HepG2 (cell line): Measurements from ENCODE around the gene RBM18. TPM values are rescaled to one million over a fixed set of nuclear protein-coding genes. Genes with fewer than 3 reads are reported as not detected.

Source experiments
- ATAC-seq: fragments of 200-7000 bp; cut with Tn5 transposase; 3 replicates; pipeline ENCODE4 v1.9.1; 2020; ENCODE audit warnings: mild to moderate bottlenecking, moderate library complexity
- BruUV-seq: library from RNA; stranded (reverse); fragments of 400-500 nt; replicated peaks from 2 replicates; lab custom pipeline; 2021; lab: Mats Ljungman, UMichigan
- CTCF ChIA-PET: fragments of 300-600 bp; formaldehyde crosslinking; extraction: SDS; loops from one replicate; lab custom pipeline; 2021; ENCODE audit warnings: low total read pairs, inconsistent platforms, low intra/inter-chr PET ratio; lab: Yijun Ruan, JAX
- POLR2A ChIA-PET: fragments of 350-600 bp; sonication (Branson Sonifier 250); formaldehyde crosslinking; loops from one replicate; lab custom pipeline; 2020; ENCODE audit warnings: antibody characterized with exemption, inconsistent platforms; lab: Yijun Ruan, JAX
- DNase-seq: peaks from one replicate; pipeline ENCODE4 v3.0.0-alpha.2; 2015; ENCODE audit warnings: low spot score
- FAIRE-seq: peaks from 3 replicates; lab custom pipeline; 2011; peaks lifted over from hg19 to GRCh38; lab: Jason Lieb, UNC
- H2AFZ ChIP-seq: one replicate; pipeline ENCODE4 v1.6.1; 2011; ENCODE audit warnings: low read length, inconsistent platforms
- H3K27ac ChIP-seq: fragments of 300-600 bp; 3 replicates; pipeline ENCODE4 v1.8.0; 2011; ENCODE audit warnings: mixed run types, mild to moderate bottlenecking, mixed read lengths, low read length, inconsistent platforms; ENCODE audit not compliant: insufficient read depth; ENCODE audit errors: extremely low read length
- H3K27me3 ChIP-seq, 2 experiments: fragments of 200-600 bp in 1 of 2; 2 replicates in 1 of 2; 3 replicates in 1 of 2; pipeline versions ENCODE4 v1.6.0 to v1.8.0; 2011; ENCODE audit warnings: low read length in 2 of 2, mild to moderate bottlenecking in 2 of 2, moderate library complexity in 2 of 2, inconsistent platforms in 1 of 2; ENCODE audit not compliant: insufficient read depth in 2 of 2, control insufficient read depth in 1 of 2
- H3K36me3 ChIP-seq, 2 experiments: fragments of 200-600 bp in 1 of 2; replicated peaks in 1 of 2; 2 replicates in 1 of 2; 3 replicates in 1 of 2; pipeline versions ENCODE4 v1.5.1 to v1.8.0; 2011; ENCODE audit warnings: low read length in 2 of 2, inconsistent platforms in 1 of 2; ENCODE audit not compliant: insufficient read depth in 2 of 2, control insufficient read depth in 1 of 2
- H3K4me1 ChIP-seq: 2 replicates; pipeline ENCODE4 v1.5.1; 2012; ENCODE audit warnings: low read length, inconsistent platforms; ENCODE audit not compliant: insufficient read depth
- H3K4me2 ChIP-seq: 2 replicates; pipeline ENCODE4 v1.6.0; 2011; ENCODE audit warnings: low read depth, low read length, inconsistent platforms
- H3K4me3 ChIP-seq, 3 experiments: fragments of 200-600 bp in 1 of 3; sonication (generic), shearing (Covaris generic) in 1 of 3; replicated peaks in 1 of 3; 2 replicates each; pipeline ENCODE4 v1.5.1; 2011 to 2016; ENCODE audit warnings: low read length in 3 of 3, inconsistent platforms in 2 of 3, low read depth in 2 of 3, mild to moderate bottlenecking in 2 of 3, control low read depth in 1 of 3, mixed read lengths in 1 of 3; ENCODE audit not compliant: insufficient read depth in 1 of 3
- H3K79me2 ChIP-seq: one replicate; pipeline ENCODE4 v1.6.1; 2011; ENCODE audit warnings: low read length, inconsistent platforms; ENCODE audit not compliant: insufficient read depth
- H3K9ac ChIP-seq: 2 replicates; pipeline ENCODE4 v1.6.0; 2011; ENCODE audit warnings: mild to moderate bottlenecking, low read depth, low read length, inconsistent platforms; ENCODE audit not compliant: insufficient read depth
- H3K9me3 ChIP-seq: 2 replicates; pipeline ENCODE4 v1.5.1; 2012; ENCODE audit warnings: mild to moderate bottlenecking, low read length
- H4K20me1 ChIP-seq: 2 replicates; pipeline ENCODE4 v1.6.0; 2011; ENCODE audit warnings: inconsistent platforms, mild to moderate bottlenecking, low read length, moderate library complexity; ENCODE audit not compliant: insufficient read depth
- CREB1 ChIP-seq, 2 experiments: fragments of 450-650 bp in 1 of 2; IDR thresholded peaks; 2 replicates each; pipeline ENCODE4 v1.6.1; 2016 to 2017; ENCODE audit warnings: control low read depth in 1 of 2, mild to moderate bottlenecking in 1 of 2, missing compliant biosample characterization in 1 of 2, missing genetic modification characterization in 1 of 2
- HNRNPK ChIP-seq: fragments of 200-400 bp; formaldehyde crosslinking; IDR thresholded peaks from 2 replicates; pipeline ENCODE4 v1.6.1; 2018; ENCODE audit warnings: low read length, low read depth, moderate library complexity, mild to moderate bottlenecking; ENCODE audit not compliant: poor library complexity, severe bottlenecking
- PHF5A ChIP-seq: IDR thresholded peaks from one replicate; pipeline ENCODE4 v1.6.1; 2018; ENCODE audit warnings: low read depth, missing genetic modification reagents; ENCODE audit not compliant: unreplicated experiment
- PRMT3 ChIP-seq: sonication (generic); formaldehyde crosslinking; IDR thresholded peaks from 2 replicates; pipeline ENCODE4 v1.8.1; 2022; ENCODE audit warnings: low read depth, mild to moderate bottlenecking, moderate library complexity, missing genetic modification reagents, borderline replicate concordance
- TBX2 ChIP-seq: sonication (generic); formaldehyde crosslinking; IDR thresholded peaks from 2 replicates; pipeline ENCODE4 v1.5.0; 2020; ENCODE audit warnings: missing genetic modification reagents, mild to moderate bottlenecking, borderline replicate concordance
- ZEB1 ChIP-seq: IDR thresholded peaks from 2 replicates; pipeline ENCODE4 v1.6.1; 2012; ENCODE audit warnings: mild to moderate bottlenecking, low read depth, inconsistent platforms; ENCODE audit not compliant: insufficient replicate concordance
- ZNF138 ChIP-seq: sonication (generic); formaldehyde crosslinking; IDR thresholded peaks from 2 replicates; pipeline ENCODE4 v1.5.0; 2020; ENCODE audit warnings: mild to moderate bottlenecking, low read depth, missing genetic modification reagents
- ZNF83 ChIP-seq: sonication (generic); formaldehyde crosslinking; IDR thresholded peaks from 2 replicates; pipeline ENCODE4 v1.4.0; 2020; ENCODE audit warnings: missing genetic modification reagents, mild to moderate bottlenecking, borderline replicate concordance
- ZSCAN9 ChIP-seq: IDR thresholded peaks from 2 replicates; pipeline ENCODE4 v1.6.1; 2016; ENCODE audit warnings: borderline replicate concordance
- WGBS: methylation state at CpG from one replicate; pipeline ENCODE4 v1.1.6; 2017; ENCODE audit warnings: low lambda C conversion rate; 5-methylcytosine and 5-hydroxymethylcytosine counted together
- in situ Hi-C: cut with HindIII; loops from 2 replicates; pipeline ENCODE4 v1.10.0; 2017; ENCODE audit warnings: low pct_unique_long_range_greater_than_20kb; ENCODE audit not compliant: extremely low pct_ligation_motif_present
- intact Hi-C: fragments of 100-400 bp; cut with micrococcal nuclease; formaldehyde crosslinking; loops from one replicate; pipeline ENCODE4 v1.10.0; 2022; ENCODE audit not compliant: unreplicated experiment
- polyA plus RNA-seq, 8 experiments: library from polyadenylated mRNA; depleted of rRNA in 3 of 8; stranded (reverse) in 7 of 8; unstranded in 1 of 8; fragments of >200 nt; fragmentation: Illumina TruSeq in 4 of 8; extraction: Trizol in 4 of 8; gene quantifications; 2 replicates each; pipeline versions ENCODE4 v1.2.1 to v1.2.3, GENCODE V29; 2011 to 2016; ENCODE audit warnings: low read depth in 4 of 8, missing spikeins in 1 of 8, mixed read lengths in 1 of 8; ENCODE audit not compliant: insufficient read depth in 1 of 8
- total RNA-seq, 5 experiments: library from RNA; depleted of rRNA; stranded (reverse); fragments of >200 nt; fragmentation: Illumina TruSeq; extraction: Trizol; gene quantifications; 2 replicates each; pipeline ENCODE4 v1.2.3, GENCODE V29; 2016; ENCODE audit warnings: low read depth in 1 of 5
- TF ChIP-seq, protein P1 (sequence below): sonication (generic); formaldehyde crosslinking; IDR thresholded peaks from 2 replicates; pipeline ENCODE4 v1.4.0; 2020; ENCODE audit warnings: missing genetic modification reagents
- TF ChIP-seq, protein P2 (sequence below): sonication (generic); formaldehyde crosslinking; IDR thresholded peaks from 2 replicates; pipeline ENCODE4 v1.4.0; 2020; ENCODE audit warnings: mild to moderate bottlenecking, missing genetic modification reagents

RBM18 gene
- total and polyA plus RNA-seq, 2 of the 13 experiments (the other 11 are each of a cell fraction or from before 2014, with no cell fraction given): 12.6 to 16.6 TPM

DNA sequence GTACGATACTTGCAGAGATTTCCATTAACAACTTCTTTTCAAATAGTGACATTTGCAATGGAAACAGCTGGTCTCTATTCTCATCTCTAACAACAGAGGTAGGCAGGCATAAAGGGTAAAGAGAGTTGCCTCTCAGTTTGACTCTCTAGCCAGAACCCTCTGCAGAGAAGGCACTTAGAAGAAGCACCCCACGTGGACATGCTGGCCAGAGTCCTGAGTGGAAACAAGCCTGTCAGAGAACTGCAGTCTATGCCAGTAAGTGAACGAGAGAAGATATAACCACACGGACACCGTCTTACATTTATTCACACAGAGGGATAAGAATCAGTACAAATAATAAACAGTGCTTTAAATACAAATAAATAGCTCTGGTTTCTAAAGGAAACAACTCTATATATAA, 24.9 kb downstream of the RBM18 start:
- Histone ChIP-seq H3K9me3 (no peaks in the 10 kb centered on the region), H3K4me1 (no peaks in the 10 kb centered on the region), H3K9ac (no peak overlapping the region), H3K79me2 (no peaks in the 10 kb centered on the region), H3K27me3 (no peaks in the 10 kb centered on the region), H3K4me2 (no peak overlapping the region), H3K27ac (no peak overlapping the region), H2AFZ (no peak overlapping the region), H3K4me3 (no peak overlapping the region), H4K20me1 (no peaks in the 10 kb centered on the region), H3K36me3 (peaks cover 10 to 34% of the 10 kb centered on the region in 2 experiments; a peak in 4 of 5 replicates)
- ChIA-PET CTCF (no interaction called here), POLR2A (no interaction called here)
- DNase-seq (no peak), ATAC-seq (no peak), FAIRE-seq (no peak)
- no TSS peak for BruUV-seq
- 98% methylated on average over 5 of the region's 5 CpGs for WGBS
- in situ Hi-C loops: no loop called here
- intact Hi-C loops: no loop called here
- TF ChIP-seq ZNF138 (CRISPR knock-in tag) (no peak), TBX2 (CRISPR knock-in tag) (no peak), HNRNPK (no peak), PHF5A (CRISPR knock-in tag) (no peak), ZEB1 (no peak), ZNF83 (CRISPR knock-in tag) (no peak), PRMT3 (CRISPR knock-in tag) (no peak), ZSCAN9 (CRISPR knock-in tag) (no peak), CREB1 (IDR thresholded peaks at IDR 0.05) (no peak), CREB1 (CRISPR knock-in tag; IDR thresholded peaks at IDR 0.05) (no peak)
- TF ChIP-seq, protein P1, sequence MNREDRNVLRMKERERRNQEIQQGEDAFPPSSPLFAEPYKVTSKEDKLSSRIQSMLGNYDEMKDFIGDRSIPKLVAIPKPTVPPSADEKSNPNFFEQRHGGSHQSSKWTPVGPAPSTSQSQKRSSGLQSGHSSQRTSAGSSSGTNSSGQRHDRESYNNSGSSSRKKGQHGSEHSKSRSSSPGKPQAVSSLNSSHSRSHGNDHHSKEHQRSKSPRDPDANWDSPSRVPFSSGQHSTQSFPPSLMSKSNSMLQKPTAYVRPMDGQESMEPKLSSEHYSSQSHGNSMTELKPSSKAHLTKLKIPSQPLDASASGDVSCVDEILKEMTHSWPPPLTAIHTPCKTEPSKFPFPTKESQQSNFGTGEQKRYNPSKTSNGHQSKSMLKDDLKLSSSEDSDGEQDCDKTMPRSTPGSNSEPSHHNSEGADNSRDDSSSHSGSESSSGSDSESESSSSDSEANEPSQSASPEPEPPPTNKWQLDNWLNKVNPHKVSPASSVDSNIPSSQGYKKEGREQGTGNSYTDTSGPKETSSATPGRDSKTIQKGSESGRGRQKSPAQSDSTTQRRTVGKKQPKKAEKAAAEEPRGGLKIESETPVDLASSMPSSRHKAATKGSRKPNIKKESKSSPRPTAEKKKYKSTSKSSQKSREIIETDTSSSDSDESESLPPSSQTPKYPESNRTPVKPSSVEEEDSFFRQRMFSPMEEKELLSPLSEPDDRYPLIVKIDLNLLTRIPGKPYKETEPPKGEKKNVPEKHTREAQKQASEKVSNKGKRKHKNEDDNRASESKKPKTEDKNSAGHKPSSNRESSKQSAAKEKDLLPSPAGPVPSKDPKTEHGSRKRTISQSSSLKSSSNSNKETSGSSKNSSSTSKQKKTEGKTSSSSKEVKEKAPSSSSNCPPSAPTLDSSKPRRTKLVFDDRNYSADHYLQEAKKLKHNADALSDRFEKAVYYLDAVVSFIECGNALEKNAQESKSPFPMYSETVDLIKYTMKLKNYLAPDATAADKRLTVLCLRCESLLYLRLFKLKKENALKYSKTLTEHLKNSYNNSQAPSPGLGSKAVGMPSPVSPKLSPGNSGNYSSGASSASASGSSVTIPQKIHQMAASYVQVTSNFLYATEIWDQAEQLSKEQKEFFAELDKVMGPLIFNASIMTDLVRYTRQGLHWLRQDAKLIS (CRISPR knock-in tag): no peak
- TF ChIP-seq, protein P2, sequence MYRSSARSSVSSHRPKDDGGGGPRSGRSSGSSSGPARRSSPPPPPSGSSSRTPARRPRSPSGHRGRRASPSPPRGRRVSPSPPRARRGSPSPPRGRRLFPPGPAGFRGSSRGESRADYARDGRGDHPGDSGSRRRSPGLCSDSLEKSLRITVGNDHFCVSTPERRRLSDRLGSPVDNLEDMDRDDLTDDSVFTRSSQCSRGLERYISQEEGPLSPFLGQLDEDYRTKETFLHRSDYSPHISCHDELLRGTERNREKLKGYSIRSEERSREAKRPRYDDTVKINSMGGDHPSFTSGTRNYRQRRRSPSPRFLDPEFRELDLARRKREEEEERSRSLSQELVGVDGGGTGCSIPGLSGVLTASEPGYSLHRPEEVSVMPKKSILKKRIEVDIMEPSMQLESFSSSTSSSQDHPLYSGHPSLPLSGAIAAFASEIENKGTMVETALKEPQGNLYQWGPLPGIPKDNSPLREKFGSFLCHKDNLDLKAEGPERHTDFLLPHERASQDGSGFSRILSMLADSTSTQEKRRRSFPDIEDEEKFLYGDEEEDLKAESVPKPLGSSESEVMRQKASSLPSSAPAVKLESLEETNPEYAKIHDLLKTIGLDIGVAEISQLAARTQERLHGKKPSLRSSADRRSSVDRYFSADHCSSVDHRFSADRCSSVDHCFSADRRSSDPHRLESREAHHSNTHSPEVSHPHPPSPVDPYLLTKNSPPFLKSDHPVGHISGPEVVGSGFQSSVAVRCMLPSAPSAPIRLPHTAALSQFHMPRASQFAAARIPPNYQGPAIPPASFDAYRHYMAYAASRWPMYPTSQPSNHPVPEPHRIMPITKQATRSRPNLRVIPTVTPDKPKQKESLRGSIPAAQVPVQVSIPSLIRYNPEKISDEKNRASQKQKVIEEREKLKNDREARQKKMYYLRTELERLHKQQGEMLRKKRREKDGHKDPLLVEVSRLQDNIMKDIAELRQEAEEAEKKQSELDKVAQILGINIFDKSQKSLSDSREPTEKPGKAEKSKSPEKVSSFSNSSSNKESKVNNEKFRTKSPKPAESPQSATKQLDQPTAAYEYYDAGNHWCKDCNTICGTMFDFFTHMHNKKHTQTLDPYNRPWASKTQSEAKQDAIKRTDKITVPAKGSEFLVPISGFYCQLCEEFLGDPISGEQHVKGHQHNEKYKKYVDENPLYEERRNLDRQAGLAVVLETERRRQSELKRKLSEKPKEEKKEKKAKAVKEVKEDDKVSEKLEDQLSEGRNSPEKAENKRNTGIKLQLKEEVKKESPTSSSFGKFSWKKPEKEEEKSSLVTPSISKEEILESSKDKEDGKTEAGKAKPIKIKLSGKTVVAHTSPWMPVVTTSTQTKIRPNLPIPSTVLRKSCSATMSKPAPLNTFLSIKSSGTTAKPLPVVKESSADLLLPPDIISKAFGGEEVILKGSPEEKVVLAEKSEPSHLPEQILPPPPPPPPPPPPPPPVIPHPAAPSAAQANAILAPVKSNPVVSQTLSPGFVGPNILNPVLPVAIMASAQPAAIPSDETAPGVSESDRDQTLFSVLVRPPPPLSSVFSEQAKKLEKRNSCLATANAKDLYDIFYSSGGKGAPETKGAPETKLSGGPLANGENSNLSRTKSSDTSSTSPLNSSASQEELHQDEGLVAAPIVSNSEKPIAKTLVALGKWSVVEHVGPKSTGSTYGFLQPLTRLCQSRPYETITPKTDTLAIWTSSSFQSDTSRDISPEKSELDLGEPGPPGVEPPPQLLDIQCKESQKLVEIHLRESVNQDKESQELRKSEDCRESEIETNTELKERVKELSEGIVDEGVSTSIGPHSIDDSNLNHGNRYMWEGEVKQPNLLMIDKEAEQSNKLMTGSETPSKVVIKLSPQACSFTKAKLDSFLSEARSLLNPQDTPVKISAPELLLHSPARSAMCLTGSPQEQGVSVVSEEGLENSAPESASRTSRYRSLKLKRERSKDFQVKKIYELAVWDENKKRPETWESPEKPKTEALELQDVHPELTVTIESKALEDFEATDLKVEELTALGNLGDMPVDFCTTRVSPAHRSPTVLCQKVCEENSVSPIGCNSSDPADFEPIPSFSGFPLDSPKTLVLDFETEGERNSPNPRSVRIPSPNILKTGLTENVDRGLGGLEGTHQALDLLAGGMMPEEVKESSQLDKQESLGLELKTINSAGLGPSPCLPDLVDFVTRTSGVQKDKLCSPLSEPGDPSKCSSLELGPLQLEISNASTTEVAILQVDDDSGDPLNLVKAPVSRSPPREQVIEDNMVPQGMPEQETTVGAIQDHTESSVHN (CRISPR knock-in tag): no peak
